Immature natural killer cell (primary cell): ENCODE results near the gene VEZT. TPM values are rescaled to one million over a fixed set of nuclear protein-coding genes. Genes with fewer than 3 reads are reported as not detected.

Source experiments
- DNase-seq, 3 donors: peaks; one replicate each; pipeline ENCODE4 v3.0.0; 2022; ENCODE audit warnings: mixed read lengths in 1 of 3
- H3K27ac Mint-ChIP-seq, 6 donors: one replicate each; pipeline ENCODE4 v1.8.0; 2020; ENCODE audit warnings: mixed read lengths in 6 of 6, mild to moderate bottlenecking in 5 of 6, inconsistent platforms in 4 of 6, moderate library complexity in 3 of 6
- H3K27me3 Mint-ChIP-seq, 3 donors: one replicate each; pipeline ENCODE4 v1.8.0; 2020 to 2021; ENCODE audit warnings: low read depth in 3 of 3, mild to moderate bottlenecking in 3 of 3, mixed read lengths in 3 of 3, moderate library complexity in 3 of 3, inconsistent platforms in 1 of 3
- H3K36me3 Mint-ChIP-seq, 3 donors: one replicate each; pipeline ENCODE4 v1.8.0; 2020; ENCODE audit warnings: mixed read lengths in 3 of 3, inconsistent platforms in 2 of 3, mild to moderate bottlenecking in 2 of 3
- H3K4me1 Mint-ChIP-seq, 2 donors: one replicate each; pipeline ENCODE4 v1.8.0; 2020; ENCODE audit warnings: inconsistent platforms in 2 of 2, mild to moderate bottlenecking in 2 of 2, mixed read lengths in 2 of 2, moderate library complexity in 1 of 2
- H3K4me3 Mint-ChIP-seq, 5 donors: one replicate each; pipeline ENCODE4 v1.8.0; 2020; ENCODE audit warnings: mild to moderate bottlenecking in 5 of 5, mixed read lengths in 5 of 5, inconsistent platforms in 3 of 5, moderate library complexity in 3 of 5
- H3K9me3 Mint-ChIP-seq, 6 donors: one replicate each; pipeline ENCODE4 v1.8.0; 2020; ENCODE audit warnings: mild to moderate bottlenecking in 6 of 6, mixed read lengths in 6 of 6, inconsistent platforms in 4 of 6, moderate library complexity in 3 of 6
- polyA plus RNA-seq, 3 donors: library from polyadenylated mRNA; unstranded; fragments of 300-500 nt; fragmentation: Illumina TruSeq; gene quantifications; one replicate each; pipeline ENCODE4 v1.2.3, GENCODE V29; 2021

The VEZT gene
- polyA plus RNA-seq, 3 donors from 2014 or later: 19.8 to 27.7 (median 20.4) TPM

DNA sequence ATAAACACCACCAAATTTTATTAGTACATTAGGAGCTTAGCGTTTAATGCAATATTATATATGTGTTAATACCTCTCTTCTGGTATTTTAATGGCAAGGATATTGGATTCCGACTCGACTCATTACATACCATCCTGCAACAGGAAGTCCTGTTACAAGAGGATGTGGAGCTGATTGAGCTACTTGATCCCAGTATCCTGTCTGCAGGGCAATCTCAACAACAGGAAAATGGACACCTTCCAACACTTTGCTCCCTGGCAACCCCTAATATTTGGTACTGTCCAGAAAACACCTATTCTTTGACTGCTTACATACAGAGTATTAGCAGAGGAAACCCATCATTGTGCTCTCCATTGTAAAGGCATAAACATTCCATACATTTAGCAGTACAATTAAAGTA, 45.2 kb downstream of the VEZT start:
- peaks cover 7 to 13% (median 11%) of the 10 kb centered on the region in 3 donors for H3K36me3 Mint-ChIP-seq
- H3K4me1 Mint-ChIP-seq: no peaks in the 10 kb centered on the region
- DNase-seq: no peak
- H3K27me3 Mint-ChIP-seq: no peaks in the 10 kb centered on the region
- H3K9me3 Mint-ChIP-seq: no peaks in the 10 kb centered on the region
- no peak overlapping the region for H3K4me3 Mint-ChIP-seq
- H3K27ac Mint-ChIP-seq: no peak overlapping the region

GRCh38 chr12:95265765-95266164, 48.2 kb downstream of the VEZT start:
- Mint-ChIP-seq H3K36me3 (peaks cover 5 to 14% (median 8%) of the 10 kb centered on the region in 3 donors), H3K4me3 (no peak overlapping the region), H3K27ac (no peak overlapping the region), H3K4me1 (no peaks in the 10 kb centered on the region), H3K27me3 (no peaks in the 10 kb centered on the region), H3K9me3 (no peaks in the 10 kb centered on the region)
- no peak for DNase-seq

DNA sequence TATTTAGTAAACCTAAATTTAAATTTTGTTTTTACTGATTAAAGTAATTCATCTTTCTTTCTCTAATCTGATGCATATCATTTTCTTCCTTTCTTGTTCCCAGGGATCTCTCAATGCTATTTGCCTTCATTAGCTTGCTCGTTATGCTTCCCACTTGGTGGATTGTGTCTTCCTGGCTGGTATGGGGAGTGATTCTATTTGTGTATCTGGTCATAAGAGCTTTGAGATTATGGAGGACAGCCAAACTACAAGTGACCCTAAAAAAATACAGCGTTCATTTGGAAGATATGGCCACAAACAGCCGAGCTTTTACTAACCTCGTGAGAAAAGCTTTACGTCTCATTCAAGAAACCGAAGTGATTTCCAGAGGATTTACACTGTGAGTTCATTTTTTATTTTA, 48.6 kb downstream of the VEZT start:
- H3K9me3 Mint-ChIP-seq: no peaks in the 10 kb centered on the region
- no peaks in the 10 kb centered on the region for H3K4me1 Mint-ChIP-seq
- no peaks in the 10 kb centered on the region for H3K27me3 Mint-ChIP-seq
- H3K36me3 Mint-ChIP-seq: peaks cover 4 to 13% (median 8%) of the 10 kb centered on the region in 3 donors
- H3K27ac Mint-ChIP-seq: no peak overlapping the region
- H3K4me3 Mint-ChIP-seq: no peak overlapping the region
- no peak for DNase-seq

DNA sequence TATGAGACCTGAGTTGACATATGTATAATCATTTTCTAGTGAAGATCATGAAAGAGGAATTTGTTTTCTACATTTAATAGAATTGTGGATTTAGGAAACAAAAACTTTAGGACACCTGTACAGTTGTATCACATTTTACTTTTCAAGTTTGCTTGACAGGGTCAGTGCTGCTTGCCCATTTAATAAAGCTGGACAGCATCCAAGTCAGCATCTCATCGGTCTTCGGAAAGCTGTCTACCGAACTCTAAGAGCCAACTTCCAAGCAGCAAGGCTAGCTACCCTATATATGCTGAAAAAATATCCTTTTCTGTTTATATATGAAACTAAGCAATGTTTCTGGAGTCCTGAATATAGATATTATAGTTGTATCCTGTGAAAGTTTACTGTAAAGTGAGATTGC, 52.3 kb downstream of the VEZT start:
- no peaks in the 10 kb centered on the region for H3K27me3 Mint-ChIP-seq
- no peak overlapping the region for H3K4me3 Mint-ChIP-seq
- no peak overlapping the region for H3K27ac Mint-ChIP-seq
- peaks cover 9 to 24% (median 10%) of the 10 kb centered on the region in 3 donors for H3K36me3 Mint-ChIP-seq
- no peaks in the 10 kb centered on the region for H3K9me3 Mint-ChIP-seq
- no peak for DNase-seq
- no peaks in the 10 kb centered on the region for H3K4me1 Mint-ChIP-seq

DNA sequence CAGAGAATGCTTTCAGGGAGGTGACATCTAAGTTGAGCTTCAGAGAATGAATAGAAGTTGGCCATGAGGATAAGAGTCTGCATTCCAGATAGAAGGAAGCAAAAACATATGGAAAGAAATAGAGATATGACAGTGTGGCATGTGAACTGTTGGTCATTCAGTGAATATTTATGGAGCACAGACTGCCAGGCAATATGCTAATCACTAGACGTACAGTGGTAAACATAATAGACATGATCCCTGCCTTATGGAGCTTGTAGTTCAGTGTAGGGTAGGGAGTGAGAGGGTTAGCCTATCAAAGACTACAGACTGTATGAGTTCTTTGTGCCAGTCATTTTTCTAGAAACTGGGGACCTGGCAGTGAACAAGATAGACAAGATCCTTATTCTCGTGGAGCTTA, 53.9 kb downstream of the VEZT start:
- H3K4me3 Mint-ChIP-seq: no peak overlapping the region
- no peaks in the 10 kb centered on the region for H3K27me3 Mint-ChIP-seq
- no peaks in the 10 kb centered on the region for H3K9me3 Mint-ChIP-seq
- no peaks in the 10 kb centered on the region for H3K4me1 Mint-ChIP-seq
- H3K27ac Mint-ChIP-seq: no peak overlapping the region
- peaks cover 9 to 27% (median 15%) of the 10 kb centered on the region in 3 donors for H3K36me3 Mint-ChIP-seq
- DNase-seq: no peak

DNA sequence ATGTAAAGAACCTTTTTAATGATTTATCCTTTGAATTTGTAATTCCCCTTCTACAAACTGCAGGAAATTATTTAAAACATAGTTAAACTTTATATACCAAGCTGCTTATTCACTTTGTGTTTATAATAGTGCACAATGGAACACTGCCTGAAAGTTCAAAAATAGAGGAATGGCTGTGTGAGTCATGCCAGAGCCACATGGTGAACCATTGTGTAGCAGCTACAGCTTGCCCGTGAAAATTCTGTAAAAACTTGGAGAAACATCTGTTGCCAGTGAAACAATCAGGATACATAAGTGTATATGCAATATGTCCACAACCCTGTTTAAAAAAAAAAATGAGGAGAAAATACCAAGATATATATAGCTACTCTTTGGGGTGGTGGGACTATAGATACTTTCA, 59.5 kb downstream of the VEZT start:
- no peaks in the 10 kb centered on the region for H3K4me1 Mint-ChIP-seq
- H3K27me3 Mint-ChIP-seq: peaks cover 0 to 1% (median 0%) of the 10 kb centered on the region in 3 donors
- peaks cover 20 to 37% (median 23%) of the 10 kb centered on the region in 3 donors for H3K36me3 Mint-ChIP-seq
- DNase-seq: no peak
- no peak overlapping the region for H3K27ac Mint-ChIP-seq
- H3K9me3 Mint-ChIP-seq: no peaks in the 10 kb centered on the region
- H3K4me3 Mint-ChIP-seq: no peak overlapping the region

DNA sequence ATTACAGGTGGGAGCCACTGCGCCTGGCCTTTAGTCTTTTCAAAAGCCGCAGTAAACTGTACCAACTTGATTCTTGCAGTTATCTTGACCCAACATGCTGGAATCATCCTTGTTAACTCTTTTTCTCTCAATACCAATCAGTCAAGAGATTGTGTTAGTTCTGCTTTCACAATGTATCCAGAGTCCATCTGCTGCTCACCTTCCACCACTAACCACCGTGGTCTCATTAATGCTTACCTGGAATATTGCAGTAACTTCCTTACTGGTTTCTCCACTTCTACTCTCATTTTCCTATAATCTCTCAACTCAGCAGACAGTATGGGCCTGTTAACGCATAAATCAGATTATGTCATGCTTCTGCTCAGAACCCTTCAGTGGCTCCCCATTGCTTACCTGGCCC, 62.2 kb downstream of the VEZT start:
- H3K27me3 Mint-ChIP-seq: peaks cover 0 to 2% (median 1%) of the 10 kb centered on the region in 3 donors
- no peaks in the 10 kb centered on the region for H3K4me1 Mint-ChIP-seq
- H3K36me3 Mint-ChIP-seq: peaks cover 33 to 46% (median 43%) of the 10 kb centered on the region in 3 donors
- H3K9me3 Mint-ChIP-seq: no peaks in the 10 kb centered on the region
- no peak for DNase-seq
- no peak overlapping the region for H3K27ac Mint-ChIP-seq
- H3K4me3 Mint-ChIP-seq: no peak overlapping the region

- Mint-ChIP-seq H3K27me3 (peaks cover 0 to 3% (median 2%) of the 10 kb centered on the region in 3 donors), H3K4me1 (no peaks in the 10 kb centered on the region), H3K9me3 (no peaks in the 10 kb centered on the region), H3K4me3 (no peak overlapping the region), H3K27ac (no peak overlapping the region), H3K36me3 (peaks cover 30 to 45% (median 30%) of the 10 kb centered on the region in 3 donors)
- DNase-seq: no peak
These were observed 64.7 kb downstream of the VEZT start for GRCh38 chr12:95282266-95282665.

- Mint-ChIP-seq H3K27me3 (peaks cover 0 to 2% (median 1%) of the 10 kb centered on the region in 3 donors), H3K27ac (no peak overlapping the region), H3K9me3 (no peaks in the 10 kb centered on the region), H3K4me3 (no peak overlapping the region), H3K4me1 (no peaks in the 10 kb centered on the region), H3K36me3 (peaks cover 28 to 44% (median 35%) of the 10 kb centered on the region in 3 donors)
- no peak for DNase-seq
These were observed 65.8 kb downstream of the VEZT start for GRCh38 chr12:95283371-95283770.

- no peak overlapping the region for H3K4me3 Mint-ChIP-seq
- no peaks in the 10 kb centered on the region for H3K9me3 Mint-ChIP-seq
- no peak for DNase-seq
- peaks cover 0 to 3% (median 2%) of the 10 kb centered on the region in 3 donors for H3K27me3 Mint-ChIP-seq
- H3K36me3 Mint-ChIP-seq: peaks cover 25 to 57% (median 38%) of the 10 kb centered on the region in 3 donors
- no peaks in the 10 kb centered on the region for H3K4me1 Mint-ChIP-seq
- no peak overlapping the region for H3K27ac Mint-ChIP-seq
These were observed 69.1 kb downstream of the VEZT start for GRCh38 chr12:95286713-95287112.

- Mint-ChIP-seq H3K9me3 (no peaks in the 10 kb centered on the region), H3K36me3 (peaks cover 9 to 40% (median 21%) of the 10 kb centered on the region in 3 donors), H3K27me3 (peaks cover 0 to 1% (median 0%) of the 10 kb centered on the region in 3 donors)
These were observed 73.9 kb downstream of the VEZT start for GRCh38 chr12:95291501-95291900.

DNA sequence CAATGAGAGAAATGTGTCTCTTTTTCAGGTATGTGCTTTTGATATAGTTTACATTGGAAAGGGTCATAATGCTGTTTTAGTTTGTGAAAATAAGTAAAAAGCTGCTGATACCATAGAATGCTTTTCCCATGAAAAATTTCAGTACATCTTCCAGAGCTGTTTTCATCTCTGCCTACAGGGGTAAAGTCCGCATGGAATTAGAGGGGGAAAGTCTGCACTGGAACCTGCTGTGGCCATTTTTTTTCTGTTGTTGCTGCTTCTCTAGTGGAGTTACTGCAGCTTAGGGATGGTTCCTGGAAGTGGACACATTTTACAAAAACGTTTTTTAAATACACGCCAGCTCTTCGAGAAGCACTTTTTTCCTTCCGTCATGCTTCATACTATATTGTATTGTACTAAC, 81.3 kb downstream of the VEZT start:
- peaks cover 4 to 9% of the 10 kb centered on the region in 2 donors for H3K4me1 Mint-ChIP-seq
- DNase-seq: no peak
- H3K27ac Mint-ChIP-seq: no peak overlapping the region
- H3K4me3 Mint-ChIP-seq: no peak overlapping the region
- peaks cover 25 to 35% (median 32%) of the 10 kb centered on the region in 3 donors for H3K36me3 Mint-ChIP-seq
- no peaks in the 10 kb centered on the region for H3K27me3 Mint-ChIP-seq
- H3K9me3 Mint-ChIP-seq: no peaks in the 10 kb centered on the region

More at GRCh38 chr12:95291501-95291900, 73.9 kb downstream of the VEZT start:
- DNase-seq: no peak
- Mint-ChIP-seq H3K4me3 (no peak overlapping the region), H3K4me1 (no peaks in the 10 kb centered on the region), H3K27ac (no peak overlapping the region)

GRCh38 chr12:95300286-95300685, 82.7 kb downstream of the VEZT start:
- Mint-ChIP-seq H3K4me1 (peaks cover 7 to 14% of the 10 kb centered on the region in 2 donors), H3K27ac (peak overlapping the region in 3 of 6 donors; percentile 20 to 38 (median 29))

GRCh38 chr12:95303476-95303875, 85.9 kb downstream of the VEZT start:
- Mint-ChIP-seq H3K4me3 (no peak overlapping the region), H3K36me3 (peaks cover 17 to 24% (median 20%) of the 10 kb centered on the region in 3 donors), H3K4me1 (peaks cover 7 to 14% of the 10 kb centered on the region in 2 donors), H3K27me3 (no peaks in the 10 kb centered on the region), H3K9me3 (no peaks in the 10 kb centered on the region), H3K27ac (no peak overlapping the region)
- no peak for DNase-seq

More at GRCh38 chr12:95300286-95300685, 82.7 kb downstream of the VEZT start:
- no peak overlapping the region for H3K4me3 Mint-ChIP-seq
- peaks cover 25 to 31% (median 27%) of the 10 kb centered on the region in 3 donors for H3K36me3 Mint-ChIP-seq
- no peaks in the 10 kb centered on the region for H3K9me3 Mint-ChIP-seq
- DNase-seq: no peak
- no peaks in the 10 kb centered on the region for H3K27me3 Mint-ChIP-seq

GRCh38 chr12:95304673-95305198, 87.1 kb downstream of the VEZT start:
- DNase-seq: no peak
- no peak overlapping the region for H3K4me3 Mint-ChIP-seq
- no peaks in the 10 kb centered on the region for H3K27me3 Mint-ChIP-seq
- H3K4me1 Mint-ChIP-seq: peaks cover 7 to 14% of the 10 kb centered on the region in 2 donors
- H3K27ac Mint-ChIP-seq: no peak overlapping the region
- H3K9me3 Mint-ChIP-seq: no peaks in the 10 kb centered on the region
- peaks cover 16 to 23% (median 17%) of the 10 kb centered on the region in 3 donors for H3K36me3 Mint-ChIP-seq
